Endothelial cell of umbilical vein (primary cell): ENCODE results near the gene DEGS1.

Experiments used
- CTCF ChIP-seq, 2 donors: IDR thresholded peaks; 1 replicate in 1 of 2; 2 replicates in 1 of 2; pipeline ENCODE4 v1.5.1; 2011; ENCODE audit warnings: low read length in 2 of 2, mild to moderate bottlenecking in 2 of 2, moderate library complexity in 2 of 2, control low read depth in 1 of 2, inconsistent platforms in 1 of 2, low read depth in 1 of 2; ENCODE audit not compliant: insufficient read depth in 1 of 2; ENCODE audit errors: extremely low read depth in 1 of 2
- EZH2 ChIP-seq: IDR thresholded peaks from 2 replicates; pipeline ENCODE4 v1.6.1; 2012; ENCODE audit warnings: borderline replicate concordance, low read depth, mild to moderate bottlenecking, moderate library complexity, low read length, inconsistent platforms; ENCODE audit not compliant: severe bottlenecking
- POLR2A ChIP-seq: IDR thresholded peaks from 2 replicates; pipeline ENCODE4 v1.6.1; 2012; ENCODE audit warnings: low read depth, mild to moderate bottlenecking, control low read depth, low read length
- POLR2AphosphoS5 ChIP-seq: IDR thresholded peaks from 2 replicates; pipeline ENCODE4 v1.6.1; 2012; ENCODE audit warnings: low read depth, mild to moderate bottlenecking, control low read depth, low read length, moderate library complexity; ENCODE audit not compliant: insufficient read depth

GRCh38 chr1:224238212-224238611, 55.2 kb downstream of the DEGS1 start:
- TF ChIP-seq CTCF (IDR thresholded peaks at IDR 0.05; ENCODE audit: extremely low read depth in 1 of 2, insufficient read depth in 1 of 2, low read depth in 1 of 2, low read length in 2 of 2) (no peak), POLR2AphosphoS5 (no peak), EZH2 (no peak), POLR2A (no peak)
